Measurements from ENCODE around the gene RPS19BP1. TPM values are rescaled to one million over a fixed set of nuclear protein-coding genes. Genes with fewer than 3 reads are reported as not detected.

Gene RPS19BP1
- polyA plus RNA-seq, 1 of the 3 experiments (the other 2 are of a cell fraction): 97.2 TPM

DNA sequence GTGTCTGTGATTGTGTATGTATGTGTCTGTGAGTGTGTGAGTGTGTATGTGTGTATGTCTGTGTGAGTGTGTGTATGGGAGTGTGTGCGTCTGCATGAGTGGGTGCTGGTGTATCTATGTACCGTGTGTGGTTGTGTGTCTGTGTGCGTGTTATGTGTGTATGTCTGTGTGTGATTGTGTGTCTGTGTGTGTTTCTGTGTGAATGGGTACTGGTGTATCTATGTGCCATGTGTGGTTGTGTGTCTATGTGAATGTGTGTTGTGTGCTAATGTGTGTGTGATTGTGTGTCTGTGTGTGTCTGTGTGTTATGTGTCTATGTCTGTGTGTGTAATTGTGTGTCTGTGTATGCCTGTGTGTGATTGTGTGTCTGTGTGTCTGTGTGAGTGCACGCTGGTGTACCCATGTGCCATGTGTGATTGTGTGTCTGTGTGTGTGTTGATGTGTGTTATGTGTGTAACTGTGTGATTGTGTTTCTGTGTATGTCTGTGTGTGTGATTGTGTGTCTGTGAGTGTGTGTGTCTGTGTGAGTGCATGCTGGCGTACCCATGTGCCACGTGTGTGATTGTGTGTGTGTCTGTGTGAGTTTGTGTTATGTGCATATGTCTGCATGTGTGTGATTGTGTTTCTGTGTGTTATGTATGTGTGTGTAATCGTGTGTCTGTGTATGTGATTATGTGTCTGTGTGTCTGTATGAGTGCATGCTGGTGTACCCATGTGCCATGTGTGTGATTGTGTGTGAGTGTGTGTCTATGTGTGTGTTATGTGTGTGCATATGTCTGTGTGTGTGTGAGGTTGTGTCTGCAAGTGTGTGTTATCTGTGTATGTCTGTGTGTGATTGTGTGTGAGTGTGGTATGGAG is 31.3 kb upstream of the RPS19BP1 start:
- DNase-seq: no peak
- no peaks in the 10 kb centered on the region for H3K27me3 ChIP-seq (ENCODE audit: insufficient read depth)
- TF ChIP-seq JUND (IDR thresholded peaks at IDR 0.05): no peak
- no peaks in the 10 kb centered on the region for H3K9me2 ChIP-seq
- no peaks in the 10 kb centered on the region for H3K9me3 ChIP-seq
- no peaks in the 10 kb centered on the region for H3K36me3 ChIP-seq (replicated peaks in 1 of 2; ENCODE audit: control insufficient read depth in 1 of 2, insufficient read depth in 2 of 2, low read length in 1 of 2)
- ChIA-PET POLR2A (no interaction called here), CTCF (no interaction called here)
- no peak overlapping the region for H3K4me3 ChIP-seq (ENCODE audit: low read depth in 2 of 2, low read length in 1 of 2)
- no peaks in the 10 kb centered on the region for H4K20me1 ChIP-seq (ENCODE audit: insufficient read depth)
- H3K27ac ChIP-seq (ENCODE audit: low read depth in 2 of 2, low read length in 1 of 2): no peak overlapping the region
- no peak overlapping the region for H3K9ac ChIP-seq
- H3K4me1 ChIP-seq (ENCODE audit: control insufficient read depth in 1 of 2, insufficient read depth in 2 of 2, low read depth in 1 of 2, low read length in 1 of 2): no peaks in the 10 kb centered on the region
- no peak overlapping the region for H3K4me2 ChIP-seq
- H2AFZ ChIP-seq (ENCODE audit: low read depth): no peak overlapping the region
- no peaks in the 10 kb centered on the region for H3K79me2 ChIP-seq (ENCODE audit: insufficient read depth)
- no peaks in the 10 kb centered on the region for H3F3A ChIP-seq (replicated peaks; ENCODE audit: insufficient read depth)
- 50% methylated on average over 6 of the region's 7 CpGs for WGBS (ENCODE audit: low lambda C conversion rate)

DNA sequence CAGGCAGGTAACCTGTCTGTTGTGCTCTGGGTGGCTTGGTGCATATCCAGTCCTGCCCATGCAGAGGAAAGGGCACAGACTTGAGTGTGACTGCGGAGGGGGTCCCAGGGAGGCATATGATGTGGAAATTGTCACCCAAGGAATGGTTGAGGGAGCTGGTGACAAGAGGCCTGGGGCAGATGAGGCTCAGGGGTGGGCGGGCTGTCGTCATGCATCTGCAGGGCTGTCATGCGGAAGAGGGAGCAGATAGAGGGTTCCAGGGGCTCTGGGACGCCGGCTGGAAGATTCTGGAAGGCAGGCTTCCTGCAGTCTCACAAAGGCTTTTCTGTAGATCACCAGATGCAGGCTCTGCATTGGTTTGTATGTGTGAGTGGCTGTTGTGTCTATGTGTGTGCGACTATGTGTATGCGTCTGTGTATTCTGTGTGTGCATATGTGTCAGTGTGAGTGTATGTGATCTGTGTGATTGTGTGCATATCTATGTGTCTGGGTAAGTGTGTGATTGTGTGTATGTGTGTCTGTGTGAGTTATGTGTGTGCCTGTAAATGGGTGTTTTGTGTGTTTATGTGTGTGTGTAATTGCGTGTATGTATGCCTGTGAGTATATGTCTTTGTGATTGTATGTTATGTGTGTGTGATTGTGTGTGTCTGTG is 30.4 kb upstream of the RPS19BP1 start:
- Histone ChIP-seq H3K4me2 (no peak overlapping the region), H3K9me2 (no peaks in the 10 kb centered on the region), H4K20me1 (ENCODE audit: insufficient read depth) (no peaks in the 10 kb centered on the region), H3K9me3 (no peaks in the 10 kb centered on the region), H3K4me3 (ENCODE audit: low read depth in 2 of 2, low read length in 1 of 2) (no peak overlapping the region), H3K27ac (ENCODE audit: low read depth in 2 of 2, low read length in 1 of 2) (no peak overlapping the region), H3K36me3 (replicated peaks in 1 of 2; ENCODE audit: control insufficient read depth in 1 of 2, insufficient read depth in 2 of 2, low read length in 1 of 2) (no peaks in the 10 kb centered on the region), H3K4me1 (ENCODE audit: control insufficient read depth in 1 of 2, insufficient read depth in 2 of 2, low read depth in 1 of 2, low read length in 1 of 2) (no peaks in the 10 kb centered on the region), H3K27me3 (ENCODE audit: insufficient read depth) (no peaks in the 10 kb centered on the region), H3K79me2 (ENCODE audit: insufficient read depth) (no peaks in the 10 kb centered on the region), H2AFZ (ENCODE audit: low read depth) (no peak overlapping the region), H3F3A (replicated peaks; ENCODE audit: insufficient read depth) (no peaks in the 10 kb centered on the region), H3K9ac (no peak overlapping the region)
- WGBS (ENCODE audit: low lambda C conversion rate): 91% methylated on average over 6 of the region's 9 CpGs
- TF ChIP-seq MXI1 (IDR thresholded peaks at IDR 0.05; ENCODE audit: low read depth, low read length) (no peak), NFIC (IDR thresholded peaks at IDR 0.05; ENCODE audit: borderline replicate concordance) (no peak), FOSL2 (IDR thresholded peaks at IDR 0.05; ENCODE audit: borderline replicate concordance, low read depth) (no peak), RCOR1 (IDR thresholded peaks at IDR 0.05; ENCODE audit: low read length) (no peak), RAD21 (IDR thresholded peaks at IDR 0.05; ENCODE audit: low read length) (no peak), RFX5 (IDR thresholded peaks at IDR 0.05; ENCODE audit: low read length) (no peak), TCF12 (IDR thresholded peaks at IDR 0.05) (no peak), EZH2phosphoT487 (IDR thresholded peaks at IDR 0.05; ENCODE audit: borderline replicate concordance, low read depth) (no peak), ELF1 (IDR thresholded peaks at IDR 0.05) (no peak), RXRA (IDR thresholded peaks at IDR 0.05; ENCODE audit: borderline replicate concordance, low read depth) (no peak), CHD2 (IDR thresholded peaks at IDR 0.05; ENCODE audit: low read length, partially characterized antibody) (no peak), EP300 (IDR thresholded peaks at IDR 0.05; ENCODE audit: borderline replicate concordance in 1 of 2, low read depth in 1 of 2, low read length in 1 of 2) (no peak), MEF2A (IDR thresholded peaks at IDR 0.05; ENCODE audit: borderline replicate concordance, low read depth) (no peak), SMC3 (IDR thresholded peaks at IDR 0.05; ENCODE audit: low read depth, low read length) (no peak), POLR2AphosphoS5 (IDR thresholded peaks at IDR 0.05; ENCODE audit: low read depth, low read length) (no peak), GATA2 (CRISPR knock-in tag; IDR thresholded peaks at IDR 0.05) (no peak)
- TF ChIP-seq, protein P1, sequence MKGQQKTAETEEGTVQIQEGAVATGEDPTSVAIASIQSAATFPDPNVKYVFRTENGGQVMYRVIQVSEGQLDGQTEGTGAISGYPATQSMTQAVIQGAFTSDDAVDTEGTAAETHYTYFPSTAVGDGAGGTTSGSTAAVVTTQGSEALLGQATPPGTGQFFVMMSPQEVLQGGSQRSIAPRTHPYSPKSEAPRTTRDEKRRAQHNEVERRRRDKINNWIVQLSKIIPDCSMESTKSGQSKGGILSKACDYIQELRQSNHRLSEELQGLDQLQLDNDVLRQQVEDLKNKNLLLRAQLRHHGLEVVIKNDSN (IDR thresholded peaks at IDR 0.05; ENCODE audit: borderline replicate concordance, low read depth): no peak
- TF ChIP-seq, protein P2, sequence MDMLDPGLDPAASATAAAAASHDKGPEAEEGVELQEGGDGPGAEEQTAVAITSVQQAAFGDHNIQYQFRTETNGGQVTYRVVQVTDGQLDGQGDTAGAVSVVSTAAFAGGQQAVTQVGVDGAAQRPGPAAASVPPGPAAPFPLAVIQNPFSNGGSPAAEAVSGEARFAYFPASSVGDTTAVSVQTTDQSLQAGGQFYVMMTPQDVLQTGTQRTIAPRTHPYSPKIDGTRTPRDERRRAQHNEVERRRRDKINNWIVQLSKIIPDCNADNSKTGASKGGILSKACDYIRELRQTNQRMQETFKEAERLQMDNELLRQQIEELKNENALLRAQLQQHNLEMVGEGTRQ (IDR thresholded peaks at IDR 0.05; ENCODE audit: borderline replicate concordance, low read depth, low read length): no peak
- TF ChIP-seq, protein P3, sequence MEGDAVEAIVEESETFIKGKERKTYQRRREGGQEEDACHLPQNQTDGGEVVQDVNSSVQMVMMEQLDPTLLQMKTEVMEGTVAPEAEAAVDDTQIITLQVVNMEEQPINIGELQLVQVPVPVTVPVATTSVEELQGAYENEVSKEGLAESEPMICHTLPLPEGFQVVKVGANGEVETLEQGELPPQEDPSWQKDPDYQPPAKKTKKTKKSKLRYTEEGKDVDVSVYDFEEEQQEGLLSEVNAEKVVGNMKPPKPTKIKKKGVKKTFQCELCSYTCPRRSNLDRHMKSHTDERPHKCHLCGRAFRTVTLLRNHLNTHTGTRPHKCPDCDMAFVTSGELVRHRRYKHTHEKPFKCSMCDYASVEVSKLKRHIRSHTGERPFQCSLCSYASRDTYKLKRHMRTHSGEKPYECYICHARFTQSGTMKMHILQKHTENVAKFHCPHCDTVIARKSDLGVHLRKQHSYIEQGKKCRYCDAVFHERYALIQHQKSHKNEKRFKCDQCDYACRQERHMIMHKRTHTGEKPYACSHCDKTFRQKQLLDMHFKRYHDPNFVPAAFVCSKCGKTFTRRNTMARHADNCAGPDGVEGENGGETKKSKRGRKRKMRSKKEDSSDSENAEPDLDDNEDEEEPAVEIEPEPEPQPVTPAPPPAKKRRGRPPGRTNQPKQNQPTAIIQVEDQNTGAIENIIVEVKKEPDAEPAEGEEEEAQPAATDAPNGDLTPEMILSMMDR (IDR thresholded peaks at IDR 0.05): no peak
- CTCF ChIA-PET: no interaction called here
- POLR2A ChIA-PET: no interaction called here
- DNase-seq: no peak

All from SK-N-SH (cell line).